ENCODE data around the gene B4GALT6. TPM values are rescaled to one million over a fixed set of nuclear protein-coding genes. Genes with fewer than 3 reads are reported as not detected.

The B4GALT6 gene
- total RNA-seq, 1 donor from 2014 or later: 3.5 TPM

DNA sequence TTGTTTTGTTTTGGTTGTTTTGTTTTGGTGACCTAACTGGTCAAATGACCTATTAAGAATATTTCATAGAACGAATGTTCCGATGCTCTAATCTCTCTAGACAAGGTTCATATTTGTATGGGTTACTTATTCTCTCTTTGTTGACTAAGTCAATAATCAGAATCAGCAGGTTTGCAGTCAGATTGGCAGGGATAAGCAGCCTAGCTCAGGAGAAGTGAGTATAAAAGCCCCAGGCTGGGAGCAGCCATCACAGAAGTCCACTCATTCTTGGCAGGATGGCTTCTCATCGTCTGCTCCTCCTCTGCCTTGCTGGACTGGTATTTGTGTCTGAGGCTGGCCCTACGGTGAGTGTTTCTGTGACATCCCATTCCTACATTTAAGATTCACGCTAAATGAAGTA is 92.8 kb downstream of the B4GALT6 start, which contains the start of gene TTR:
Gene TTR (plus strand): TSS at position 250 of the 400 bp plus-strand sequence. CDS start 26 bp downstream, at position 276.
- H3K27ac ChIP-seq: no peak within 1 kb of the TSS
- H3K4me3 ChIP-seq: no peak within 1 kb of the TSS
- H3K27me3 ChIP-seq: no peaks in the 10 kb centered on the region
- no peaks in the 10 kb centered on the region for H3K4me1 ChIP-seq
- no peaks in the 10 kb centered on the region for H3K9me3 ChIP-seq
- H3K36me3 ChIP-seq: no peaks in the 10 kb centered on the region
- no peak for DNase-seq
- TF ChIP-seq, protein P1, sequence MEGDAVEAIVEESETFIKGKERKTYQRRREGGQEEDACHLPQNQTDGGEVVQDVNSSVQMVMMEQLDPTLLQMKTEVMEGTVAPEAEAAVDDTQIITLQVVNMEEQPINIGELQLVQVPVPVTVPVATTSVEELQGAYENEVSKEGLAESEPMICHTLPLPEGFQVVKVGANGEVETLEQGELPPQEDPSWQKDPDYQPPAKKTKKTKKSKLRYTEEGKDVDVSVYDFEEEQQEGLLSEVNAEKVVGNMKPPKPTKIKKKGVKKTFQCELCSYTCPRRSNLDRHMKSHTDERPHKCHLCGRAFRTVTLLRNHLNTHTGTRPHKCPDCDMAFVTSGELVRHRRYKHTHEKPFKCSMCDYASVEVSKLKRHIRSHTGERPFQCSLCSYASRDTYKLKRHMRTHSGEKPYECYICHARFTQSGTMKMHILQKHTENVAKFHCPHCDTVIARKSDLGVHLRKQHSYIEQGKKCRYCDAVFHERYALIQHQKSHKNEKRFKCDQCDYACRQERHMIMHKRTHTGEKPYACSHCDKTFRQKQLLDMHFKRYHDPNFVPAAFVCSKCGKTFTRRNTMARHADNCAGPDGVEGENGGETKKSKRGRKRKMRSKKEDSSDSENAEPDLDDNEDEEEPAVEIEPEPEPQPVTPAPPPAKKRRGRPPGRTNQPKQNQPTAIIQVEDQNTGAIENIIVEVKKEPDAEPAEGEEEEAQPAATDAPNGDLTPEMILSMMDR (IDR thresholded peaks at IDR 0.05): no peak
- intact Hi-C loops (cut with DNase I): no loop called here
- ATAC-seq: no peak

DNA sequence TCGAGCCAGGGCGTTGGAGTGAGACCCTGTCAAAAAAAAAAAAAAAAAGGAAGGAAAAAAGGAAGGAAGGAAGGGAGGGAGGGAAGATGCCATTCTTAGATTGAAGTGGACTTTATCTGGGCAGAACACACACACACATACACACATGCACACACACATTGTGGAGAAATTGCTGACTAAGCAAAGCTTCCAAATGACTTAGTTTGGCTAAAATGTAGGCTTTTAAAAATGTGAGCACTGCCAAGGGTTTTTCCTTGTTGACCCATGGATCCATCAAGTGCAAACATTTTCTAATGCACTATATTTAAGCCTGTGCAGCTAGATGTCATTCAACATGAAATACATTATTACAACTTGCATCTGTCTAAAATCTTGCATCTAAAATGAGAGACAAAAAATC is 93.3 kb downstream of the B4GALT6 start:
- no peaks in the 10 kb centered on the region for H3K4me1 ChIP-seq
- H3K4me3 ChIP-seq: no peak overlapping the region
- intact Hi-C loops (cut with DNase I): no loop called here
- no peaks in the 10 kb centered on the region for H3K9me3 ChIP-seq
- TF ChIP-seq, protein P1 (IDR thresholded peaks at IDR 0.05): no peak
- no peak overlapping the region for H3K27ac ChIP-seq
- ATAC-seq (no peak), DNase-seq (no peak)
- no peaks in the 10 kb centered on the region for H3K27me3 ChIP-seq
- no peaks in the 10 kb centered on the region for H3K36me3 ChIP-seq

DNA sequence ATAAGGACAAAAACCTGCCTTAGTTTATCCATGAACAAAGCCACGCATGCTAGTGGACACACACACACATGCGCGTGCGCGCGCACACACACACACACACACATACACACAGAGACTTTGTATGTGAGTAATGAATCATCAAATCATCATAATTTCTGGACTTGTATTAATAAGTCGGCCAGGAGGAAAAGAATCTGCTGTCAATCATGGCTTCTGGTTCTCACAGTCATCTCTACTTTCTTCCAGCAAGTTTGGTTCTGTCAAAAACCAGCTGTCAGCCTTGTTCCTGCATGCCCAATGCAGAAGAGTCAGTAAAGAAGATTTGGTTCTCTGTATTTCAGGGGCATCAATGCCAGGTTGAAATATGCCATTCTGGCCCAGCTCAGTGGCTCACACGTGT is 93.8 kb downstream of the B4GALT6 start:
- TF ChIP-seq, protein P1 (IDR thresholded peaks at IDR 0.05): no peak

DNA sequence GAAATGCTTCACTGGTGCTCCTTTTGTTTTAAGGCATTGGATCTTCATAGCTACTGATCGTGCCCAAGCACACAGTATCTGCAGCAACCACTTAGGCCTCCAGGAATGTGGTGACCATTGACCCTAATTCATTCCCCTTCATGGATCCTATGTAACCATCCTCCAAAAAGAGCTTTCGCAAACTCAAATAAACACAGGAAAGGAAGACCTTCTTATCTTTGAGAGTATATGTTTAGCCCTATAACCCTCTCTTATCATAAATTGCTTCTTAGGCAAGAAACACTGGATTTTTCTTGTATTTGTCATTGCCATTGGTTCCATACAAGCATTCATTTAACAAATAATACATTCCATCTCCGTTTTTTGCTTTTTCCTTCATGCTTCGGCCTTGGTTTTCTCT is 96.9 kb downstream of the B4GALT6 start:
- TF ChIP-seq, protein P1 (IDR thresholded peaks at IDR 0.05): no peak

More for the DNA sequence above, 93.8 kb downstream of the B4GALT6 start:
- H3K4me3 ChIP-seq: no peak overlapping the region
- DNase-seq (no peak), ATAC-seq (no peak)
- H3K9me3 ChIP-seq: no peaks in the 10 kb centered on the region
- no peak overlapping the region for H3K27ac ChIP-seq
- intact Hi-C loops (cut with DNase I): no loop called here
- no peaks in the 10 kb centered on the region for H3K36me3 ChIP-seq
- no peaks in the 10 kb centered on the region for H3K4me1 ChIP-seq
- H3K27me3 ChIP-seq: no peaks in the 10 kb centered on the region

DNA sequence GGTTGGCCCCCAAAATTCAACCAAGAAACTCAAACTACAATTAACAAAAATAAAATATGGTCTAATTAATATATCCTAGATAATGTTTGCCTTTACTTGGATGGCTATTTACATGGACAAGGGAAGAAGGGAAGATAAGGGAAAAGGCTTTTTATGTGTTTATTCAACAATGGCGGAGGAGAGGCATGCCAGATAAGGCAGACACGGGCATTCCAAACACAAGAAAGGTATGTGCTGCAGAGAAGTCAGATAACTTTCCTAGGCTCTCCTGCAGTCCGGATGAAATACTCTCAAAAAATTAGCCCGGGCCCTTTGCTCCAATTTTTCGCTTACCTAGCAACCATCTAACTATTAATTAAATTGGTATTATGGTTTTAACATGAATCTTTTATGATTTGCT is 97.8 kb downstream of the B4GALT6 start:
- H3K4me1 ChIP-seq: no peaks in the 10 kb centered on the region
- DNase-seq (no peak), ATAC-seq (no peak)
- H3K27me3 ChIP-seq: no peaks in the 10 kb centered on the region
- no peak overlapping the region for H3K4me3 ChIP-seq
- H3K9me3 ChIP-seq: no peaks in the 10 kb centered on the region
- intact Hi-C loops (cut with DNase I): no loop called here
- TF ChIP-seq, protein P1 (IDR thresholded peaks at IDR 0.05): no peak
- H3K36me3 ChIP-seq: no peaks in the 10 kb centered on the region
- no peak overlapping the region for H3K27ac ChIP-seq

More for the DNA sequence above, 96.9 kb downstream of the B4GALT6 start:
- Histone ChIP-seq H3K36me3 (no peaks in the 10 kb centered on the region), H3K4me1 (no peaks in the 10 kb centered on the region), H3K9me3 (no peaks in the 10 kb centered on the region), H3K27ac (no peak overlapping the region), H3K27me3 (no peaks in the 10 kb centered on the region), H3K4me3 (no peak overlapping the region)
- intact Hi-C loops (cut with DNase I): no loop called here
- DNase-seq (no peak), ATAC-seq (no peak)

DNA sequence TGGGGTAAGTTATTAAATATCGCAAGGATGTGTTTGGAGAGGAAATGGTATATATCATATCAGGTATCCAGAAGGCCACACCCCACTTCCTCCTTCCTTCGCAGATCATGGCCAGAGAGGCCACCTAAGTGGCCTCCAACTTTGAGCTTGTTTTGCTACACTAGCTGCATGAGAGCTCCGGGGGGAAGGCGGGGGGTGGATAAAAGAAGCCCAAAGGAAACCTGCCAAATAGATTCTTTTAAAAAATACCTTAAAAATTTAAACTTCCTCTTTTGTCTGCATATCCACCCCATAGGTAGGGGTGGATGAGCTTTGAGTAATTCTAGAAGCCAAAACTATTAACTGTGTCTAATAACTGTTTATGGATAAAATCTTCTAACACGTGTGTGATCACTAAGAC is 98.4 kb downstream of the B4GALT6 start:
- H3K36me3 ChIP-seq: no peaks in the 10 kb centered on the region
- no peaks in the 10 kb centered on the region for H3K9me3 ChIP-seq
- H3K4me3 ChIP-seq: no peak overlapping the region
- TF ChIP-seq, protein P1 (IDR thresholded peaks at IDR 0.05): no peak
- H3K27ac ChIP-seq: no peak overlapping the region
- H3K27me3 ChIP-seq: no peaks in the 10 kb centered on the region
- ATAC-seq (no peak), DNase-seq (no peak)
- no peaks in the 10 kb centered on the region for H3K4me1 ChIP-seq
- intact Hi-C loops (cut with DNase I): no loop called here

All from upper lobe of right lung (tissue), 1 donor.